GM12873 (cell line): ENCODE results near the gene RELL1.

Experiments
- CTCF ChIP-seq: IDR thresholded peaks from 2 replicates; pipeline ENCODE4 v1.5.1; 2012; ENCODE audit warnings: low read depth, mild to moderate bottlenecking, moderate library complexity, low read length, control low read depth; ENCODE audit not compliant: insufficient read depth; ENCODE audit errors: missing control alignments

RELL1 gene

DNA sequence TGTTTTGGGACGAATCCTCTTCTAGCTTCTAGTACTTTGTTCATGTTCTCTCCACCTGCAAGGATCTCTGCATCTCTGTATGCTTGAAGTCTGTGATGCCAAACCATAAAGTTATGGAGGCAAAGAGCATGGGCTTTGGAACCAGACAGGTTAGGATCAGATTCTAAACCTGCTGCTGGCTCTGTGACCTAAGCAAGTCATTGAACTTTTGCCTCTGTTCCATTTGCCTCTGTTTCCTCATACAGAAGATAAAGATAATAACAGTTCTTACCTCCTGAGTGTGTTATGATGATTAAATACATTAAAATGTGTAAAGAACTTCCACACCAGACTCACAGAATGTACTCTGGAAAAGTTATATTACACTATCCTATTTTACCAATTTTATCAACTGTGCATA lies 41.5 kb upstream of the RELL1 start:
- TF ChIP-seq CTCF: no peak

DNA sequence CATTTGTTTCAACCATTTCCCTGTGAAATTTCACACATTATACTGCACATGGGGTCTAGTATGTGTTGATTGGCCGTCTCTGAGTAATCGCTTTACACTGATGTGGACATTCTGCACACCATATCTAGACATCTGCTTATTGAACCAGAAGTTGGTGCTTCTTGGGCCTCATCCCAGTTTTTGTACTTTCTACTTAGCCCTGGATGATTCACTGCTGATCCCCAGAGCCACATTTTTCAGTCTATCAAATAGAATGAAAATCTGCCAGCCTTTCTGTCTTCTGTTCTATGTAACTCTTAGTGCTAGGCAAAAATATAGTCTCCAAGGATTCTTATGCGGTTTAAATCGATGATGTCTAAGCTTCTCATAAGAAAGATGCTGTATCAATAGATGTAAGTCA lies 40.5 kb upstream of the RELL1 start:
- TF ChIP-seq CTCF: no peak

DNA sequence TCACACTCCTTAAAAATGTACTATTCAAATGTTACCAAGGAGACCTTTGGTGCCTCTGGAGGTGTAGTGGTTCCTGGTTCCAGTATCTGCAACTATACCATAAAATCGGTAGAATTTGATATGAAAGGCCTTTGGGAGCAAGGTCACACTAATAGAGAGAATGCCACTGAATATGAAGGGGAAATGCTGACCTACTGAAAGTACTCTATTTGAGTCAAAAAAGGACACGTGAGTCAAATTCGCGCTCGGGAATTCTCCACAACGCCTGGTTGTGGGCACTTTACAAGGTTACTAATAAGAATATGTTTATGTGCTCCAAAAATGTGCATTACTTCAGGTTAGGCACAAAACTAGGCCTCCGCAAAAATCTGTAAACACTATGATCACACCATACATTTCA lies 39.5 kb upstream of the RELL1 start:
- no peak for TF ChIP-seq CTCF

DNA sequence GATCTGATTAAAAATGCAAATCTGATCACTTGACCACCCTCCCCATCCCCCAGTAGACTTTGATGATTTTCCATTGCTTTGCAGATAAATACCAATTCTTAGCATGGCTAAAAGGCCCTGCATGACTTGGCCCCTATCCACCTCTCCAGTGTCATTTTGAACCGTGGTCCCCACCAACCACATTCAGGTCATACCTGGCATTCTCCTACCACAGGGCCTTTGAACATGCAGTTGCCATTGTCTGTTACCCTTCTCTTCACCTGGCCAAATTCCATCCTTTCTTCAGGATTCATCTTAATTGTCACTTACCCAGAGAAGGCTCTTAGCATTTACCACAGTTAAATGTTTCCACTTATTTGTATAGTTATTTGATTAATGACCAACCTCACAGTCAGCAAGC lies 36.9 kb upstream of the RELL1 start:
- no peak for TF ChIP-seq CTCF

DNA sequence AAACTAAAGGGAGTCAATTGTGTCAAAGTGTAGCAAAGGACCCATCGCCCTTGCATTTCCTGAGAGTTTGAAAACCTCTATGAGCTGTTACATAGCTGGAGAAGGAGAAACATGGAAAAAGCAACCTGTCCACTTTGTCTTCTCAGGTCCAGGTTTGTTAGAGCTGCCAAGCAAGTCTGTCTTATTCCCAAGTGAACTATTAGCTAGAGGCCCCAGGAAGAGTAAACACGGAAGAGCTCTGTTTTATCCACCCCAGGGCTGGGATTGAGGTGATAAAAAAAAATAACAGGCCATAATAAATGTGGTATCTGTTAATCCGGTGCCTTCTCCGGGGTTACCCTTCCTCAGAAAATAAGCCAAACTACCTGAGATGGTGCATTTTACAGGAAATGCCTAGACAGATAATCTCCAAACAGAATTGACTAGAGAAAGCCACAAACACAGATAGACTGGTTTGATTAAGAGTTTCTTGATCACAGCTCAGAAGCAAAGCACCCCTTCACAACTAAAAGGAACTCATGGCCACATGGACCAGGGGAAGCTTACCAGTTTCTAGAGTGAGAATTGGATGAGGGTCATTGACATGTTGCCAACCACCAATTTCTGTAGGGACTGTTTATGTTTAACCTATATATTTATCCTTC lies 35.9 kb upstream of the RELL1 start:
- TF ChIP-seq CTCF: no peak

DNA sequence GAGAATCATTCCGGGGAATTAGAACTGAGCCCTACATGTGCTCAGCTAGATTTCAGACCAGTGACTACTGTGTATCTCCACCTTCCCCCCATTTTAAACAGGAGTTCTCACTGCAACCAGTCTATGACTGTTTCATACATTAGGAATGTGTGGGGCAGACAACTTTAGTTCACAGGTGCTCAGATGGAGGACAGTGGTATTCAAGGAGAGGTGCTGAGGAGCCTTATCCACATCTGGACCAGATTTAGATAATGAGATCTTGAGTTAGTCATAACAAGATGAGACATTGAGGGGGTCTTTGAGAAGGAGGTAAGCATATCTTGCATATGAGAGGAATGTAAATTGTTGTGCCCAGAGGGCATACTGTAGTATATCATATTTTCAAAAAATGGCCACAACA lies 32.8 kb upstream of the RELL1 start:
- TF ChIP-seq CTCF: no peak

DNA sequence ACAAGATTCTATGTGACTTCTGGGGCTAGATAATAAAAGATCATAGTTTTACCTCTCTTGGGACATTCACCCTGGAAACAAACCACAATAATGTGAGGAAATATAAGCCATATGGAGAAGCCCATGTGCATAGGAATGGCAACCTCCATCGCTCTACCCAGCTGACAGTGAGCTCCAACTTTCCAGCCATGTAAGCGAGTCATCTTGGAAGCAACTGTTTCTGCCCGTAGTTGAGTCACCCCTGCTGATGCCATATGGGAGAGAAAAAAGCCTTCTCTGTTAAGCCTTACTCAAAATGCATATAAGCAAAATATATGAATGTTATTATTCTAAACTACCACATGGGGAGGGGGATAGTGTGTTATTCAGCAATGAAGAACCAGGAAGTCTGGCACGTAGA lies 31.4 kb upstream of the RELL1 start:
- no peak for TF ChIP-seq CTCF
